HG03378 (cell line): ENCODE data around the gene SNRNP200.

Source experiments
- ATAC-seq: cut with Tn5 transposase; IDR thresholded peaks from one replicate; pipeline ENCODE4 v1.9.1; 2021; ENCODE audit warnings: mild to moderate bottlenecking, moderate library complexity; ENCODE audit not compliant: unreplicated experiment

SNRNP200 gene

DNA sequence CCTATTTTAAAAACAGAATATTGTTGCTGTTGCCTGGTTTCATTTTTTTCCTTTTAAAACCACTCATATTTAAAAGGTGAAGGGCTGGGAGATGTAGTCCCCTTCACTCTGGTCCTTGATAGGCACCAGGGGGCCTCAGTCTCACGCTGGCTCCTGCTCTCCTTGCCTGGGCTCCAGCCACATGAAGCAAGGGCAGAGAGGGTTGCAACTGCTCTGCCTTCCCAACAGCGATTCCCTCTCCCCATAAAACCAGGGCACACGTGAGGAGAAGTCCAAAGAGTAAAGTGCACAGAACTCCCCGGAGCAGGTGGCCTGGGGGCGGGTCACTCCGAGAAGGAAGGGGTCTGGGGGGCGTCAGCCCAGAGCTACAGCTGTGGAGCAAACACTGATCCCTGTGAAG lies 52.3 kb downstream of the SNRNP200 start:
- ATAC-seq = no peak

DNA sequence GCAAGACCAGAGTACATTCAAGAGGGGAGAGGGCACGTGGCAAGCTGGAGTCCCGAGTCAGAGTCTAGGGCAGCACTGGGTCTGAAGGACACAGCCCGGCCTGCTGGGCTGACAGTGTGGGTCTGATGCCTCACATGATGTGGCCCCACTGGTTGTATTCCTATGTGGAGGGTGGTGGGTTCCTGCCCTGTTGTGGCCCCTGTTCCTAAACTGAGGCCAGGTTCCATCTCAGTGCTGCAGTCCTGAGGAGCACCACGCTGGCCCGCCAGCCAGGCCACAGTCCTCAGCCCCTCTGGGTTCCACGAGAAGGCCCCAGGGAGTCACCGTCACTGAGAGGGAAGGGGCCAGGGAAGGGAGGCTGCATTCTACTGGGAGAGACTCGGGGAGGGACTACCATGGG lies 52.8 kb downstream of the SNRNP200 start:
- ATAC-seq = no peak

DNA sequence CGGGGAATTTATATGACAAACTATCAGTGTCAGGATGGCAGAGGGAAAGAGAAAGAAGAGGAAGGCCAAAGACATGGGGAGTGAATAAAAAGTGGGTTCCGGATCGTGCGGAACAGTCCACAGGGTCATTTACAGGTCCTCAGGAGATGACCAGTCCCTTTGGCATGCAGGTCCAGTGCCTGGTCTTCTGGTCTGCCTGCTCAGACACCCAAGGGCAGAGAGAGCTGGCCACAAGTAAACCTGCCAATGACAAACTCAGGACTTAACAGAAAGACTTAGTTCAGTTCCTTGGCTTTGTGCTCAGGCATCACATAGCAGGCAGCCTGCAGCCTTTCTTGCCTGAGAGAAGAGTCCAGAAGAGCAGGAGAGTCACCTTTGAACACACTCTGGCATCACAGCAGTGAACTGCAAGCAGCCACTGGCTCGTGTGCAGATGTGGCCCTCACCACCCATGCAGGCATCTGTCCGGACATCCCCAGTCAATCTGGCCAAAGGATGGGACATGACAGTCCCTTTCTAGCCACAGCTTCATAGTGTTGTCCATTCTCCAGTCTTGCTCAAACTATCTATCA lies 53.5 kb downstream of the SNRNP200 start:
- no peak for ATAC-seq

DNA sequence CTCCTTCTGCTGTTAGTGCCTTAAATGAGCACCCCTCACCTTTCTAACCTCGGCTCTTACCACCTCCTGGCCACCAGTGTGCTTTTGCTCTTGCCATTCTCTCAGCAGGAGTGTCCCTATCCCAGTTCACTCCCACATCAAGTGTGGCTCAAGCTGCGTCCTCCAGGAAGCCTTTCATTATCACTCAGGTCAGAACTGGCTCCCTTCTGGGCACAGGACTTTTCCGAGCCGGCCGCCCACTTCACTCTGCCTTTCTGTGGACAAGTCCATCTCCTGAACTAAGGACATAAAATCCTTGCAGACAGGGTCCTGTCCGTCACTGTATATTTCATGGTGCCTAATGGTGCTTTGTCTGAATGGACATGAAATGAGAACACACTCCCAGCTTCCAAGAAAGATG lies 55.2 kb downstream of the SNRNP200 start:
- no peak for ATAC-seq

DNA sequence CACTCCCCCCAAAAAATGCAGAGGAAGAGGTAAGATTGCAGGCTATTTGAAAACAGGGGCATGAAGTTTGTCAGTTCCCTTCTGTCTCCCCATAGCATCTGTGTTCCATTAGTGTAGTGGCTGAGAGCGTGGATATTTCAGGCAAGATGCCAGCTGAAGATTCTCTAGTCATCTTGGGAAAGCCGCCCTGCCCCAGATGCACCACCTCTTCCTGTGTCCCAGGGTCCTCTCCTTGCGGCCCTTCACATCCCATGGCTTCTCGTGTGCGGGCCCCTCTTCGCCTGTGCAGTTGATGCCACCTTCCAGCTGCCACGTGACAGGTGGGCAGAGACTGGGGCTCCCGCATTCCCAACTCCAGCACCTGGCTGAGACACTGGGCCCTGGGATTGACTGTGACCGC lies 55.7 kb downstream of the SNRNP200 start:
- ATAC-seq = no peak

DNA sequence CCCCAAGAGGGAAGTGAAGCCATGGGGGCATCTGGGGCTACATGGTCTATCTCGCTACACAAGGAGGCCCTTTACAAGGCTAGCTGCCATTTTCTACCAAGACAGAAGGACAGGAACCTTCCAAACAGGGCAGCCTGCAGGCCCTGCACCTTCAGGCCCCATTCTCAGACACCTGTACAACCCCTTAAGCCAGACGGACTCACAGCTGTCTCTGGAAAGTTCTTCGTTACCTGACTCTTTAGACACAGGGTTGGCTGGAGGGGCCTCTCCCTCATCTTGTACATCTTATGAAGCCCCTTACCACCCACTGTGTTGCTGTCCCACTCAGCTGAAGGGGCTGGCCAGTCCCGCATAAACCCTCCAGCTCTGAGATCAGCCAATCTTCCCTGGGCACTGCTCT lies 56.7 kb downstream of the SNRNP200 start:
- ATAC-seq = no peak

DNA sequence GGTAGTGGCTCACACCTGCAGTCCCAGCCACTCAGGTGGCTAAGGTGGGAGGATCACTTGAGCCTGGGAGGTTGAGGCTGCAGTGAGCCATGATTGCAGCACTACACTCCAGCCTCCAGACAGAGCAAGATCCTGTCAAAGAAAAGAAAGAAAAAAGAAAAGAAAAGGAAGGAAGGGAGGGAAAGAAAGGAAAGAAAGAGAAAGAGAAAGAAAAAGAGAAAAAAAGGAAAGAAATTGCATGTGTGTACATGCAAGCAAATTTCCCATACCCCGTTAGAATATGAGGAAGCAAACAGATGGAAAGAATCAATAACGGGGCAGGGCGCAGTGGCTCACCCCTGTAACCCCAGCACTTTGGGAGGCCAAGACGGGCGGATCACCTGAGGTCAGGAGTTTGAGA lies 57.5 kb downstream of the SNRNP200 start:
- no peak for ATAC-seq

DNA sequence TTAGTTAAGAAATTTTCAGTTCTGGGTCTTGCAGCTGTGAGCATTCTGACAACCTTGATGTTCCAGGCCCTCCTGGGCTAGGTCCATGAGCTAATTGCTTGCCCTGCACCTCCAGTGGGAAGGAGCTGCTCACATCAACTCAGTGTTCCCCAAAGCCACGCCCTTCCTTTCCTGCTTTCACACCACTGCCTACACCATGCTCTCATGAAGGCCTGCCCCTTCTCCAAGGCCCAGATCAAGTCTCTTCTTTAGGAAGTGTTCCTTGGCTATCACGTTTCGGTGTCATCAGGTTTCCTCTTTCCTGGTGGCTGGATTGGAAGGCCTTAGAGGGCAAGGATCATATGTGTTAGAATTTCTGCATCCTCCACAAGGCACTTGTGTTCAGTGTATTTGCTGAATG lies 58.3 kb downstream of the SNRNP200 start:
- ATAC-seq = no peak

DNA sequence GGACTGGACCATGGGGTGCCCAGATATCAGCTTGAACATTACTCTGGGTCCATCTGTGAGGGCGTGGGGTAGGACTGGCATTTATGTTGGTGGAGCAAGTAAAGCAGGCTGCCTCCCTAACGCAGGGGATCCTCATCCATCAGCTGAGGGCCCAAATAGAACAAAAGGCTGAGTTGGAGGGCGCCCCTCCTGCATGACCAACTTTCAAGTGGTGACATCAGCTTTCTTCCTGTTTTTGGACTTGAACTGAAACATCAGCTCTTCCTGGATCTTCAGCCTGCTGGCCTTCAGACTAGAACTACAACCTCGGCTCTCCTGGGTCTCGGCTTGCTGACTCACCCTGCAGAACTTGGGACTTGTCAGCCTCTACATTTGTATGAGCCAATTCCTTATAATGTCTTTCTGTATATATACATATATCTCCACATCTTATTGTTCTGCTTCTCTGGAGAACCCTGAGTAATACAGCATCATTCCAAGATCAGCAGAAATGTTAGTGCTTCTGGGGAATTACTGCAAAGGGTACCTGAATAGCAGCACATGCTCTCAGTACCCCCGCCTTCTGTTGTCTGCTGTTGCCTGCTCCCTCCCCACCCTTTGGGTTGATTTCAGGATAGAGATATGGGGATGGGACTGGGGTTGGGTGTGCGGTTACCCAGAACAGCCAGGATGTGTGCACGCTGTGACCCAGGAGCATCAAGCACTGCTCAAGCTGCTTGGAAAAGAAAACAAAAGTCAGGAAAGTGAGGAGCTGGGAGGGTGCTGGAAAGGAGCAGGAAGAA lies 59.5 kb downstream of the SNRNP200 start:
- no peak for ATAC-seq

DNA sequence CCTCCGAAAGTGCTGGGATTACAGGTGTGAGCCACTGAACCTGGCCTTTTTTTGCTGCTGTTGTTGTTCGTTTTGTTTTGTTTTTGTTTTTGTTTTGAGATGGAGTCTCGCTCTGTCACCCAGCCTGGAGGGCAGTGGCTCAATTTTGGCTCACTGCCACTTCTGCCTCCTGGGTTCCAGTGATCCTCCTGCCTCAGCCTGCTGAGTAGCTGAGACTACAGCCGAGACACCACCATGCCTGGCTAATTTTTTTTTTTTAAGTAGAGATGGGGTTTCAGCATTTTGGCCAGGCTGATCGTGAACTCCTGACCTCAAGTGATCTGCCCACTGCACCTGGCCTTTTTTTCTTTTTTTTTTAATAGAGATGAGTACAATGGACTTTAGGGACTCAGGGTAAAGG lies 61.5 kb downstream of the SNRNP200 start:
- no peak for ATAC-seq

DNA sequence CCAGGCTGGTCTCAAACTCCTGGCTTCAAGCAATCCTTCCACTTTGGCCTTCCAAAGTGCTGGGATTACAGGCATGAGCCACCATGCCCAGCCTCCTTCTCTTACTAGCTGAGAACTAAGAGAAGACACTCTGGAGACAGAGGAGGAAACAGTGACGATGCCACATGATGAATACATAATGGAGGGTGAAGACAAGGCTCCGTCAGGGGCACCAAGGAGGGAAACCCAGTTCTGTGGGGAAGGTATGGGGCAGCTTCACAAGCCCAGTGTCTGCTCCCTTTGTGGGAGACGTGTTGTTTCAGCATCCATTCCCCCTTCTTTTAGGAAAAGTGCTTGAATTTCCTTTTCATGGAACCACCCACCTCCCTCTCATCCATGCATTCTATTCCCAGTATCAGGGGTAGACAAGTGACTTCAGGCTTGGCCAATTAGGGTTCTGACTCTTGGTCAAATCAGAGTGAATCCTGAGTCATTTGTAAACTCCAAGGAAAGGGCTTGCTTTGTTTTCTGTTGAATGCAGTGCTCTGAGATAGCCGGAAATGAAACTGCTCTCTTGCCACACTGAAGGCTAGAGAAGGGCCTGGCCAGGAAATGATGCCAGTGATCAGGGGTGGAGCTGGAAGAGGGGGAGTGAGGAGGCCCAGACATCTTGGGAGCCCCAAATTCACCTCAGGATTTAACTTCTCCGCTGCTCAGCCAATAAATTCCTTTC lies 63.3 kb downstream of the SNRNP200 start:
- ATAC-seq = peak; percentile 87

DNA sequence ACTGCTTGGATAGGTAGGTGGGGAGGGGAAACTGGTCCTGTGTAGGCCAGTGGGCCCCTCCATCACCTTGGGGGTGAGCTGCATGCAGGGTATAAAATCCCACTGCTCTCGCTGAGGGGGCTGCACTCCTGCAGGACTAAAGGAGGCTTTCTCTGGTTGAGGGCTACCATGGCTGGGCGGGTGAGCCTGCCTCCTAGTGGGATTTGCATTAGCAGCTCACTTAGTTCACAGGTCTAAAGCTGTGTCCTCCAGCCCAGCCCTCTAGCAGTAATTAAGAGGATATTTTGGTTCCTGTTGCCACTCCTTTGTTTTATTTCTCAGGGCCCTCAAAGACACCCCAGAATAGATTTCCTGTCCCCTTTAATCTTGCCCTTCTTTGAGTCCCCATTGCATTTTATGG lies 64.1 kb downstream of the SNRNP200 start:
- ATAC-seq = no peak

DNA sequence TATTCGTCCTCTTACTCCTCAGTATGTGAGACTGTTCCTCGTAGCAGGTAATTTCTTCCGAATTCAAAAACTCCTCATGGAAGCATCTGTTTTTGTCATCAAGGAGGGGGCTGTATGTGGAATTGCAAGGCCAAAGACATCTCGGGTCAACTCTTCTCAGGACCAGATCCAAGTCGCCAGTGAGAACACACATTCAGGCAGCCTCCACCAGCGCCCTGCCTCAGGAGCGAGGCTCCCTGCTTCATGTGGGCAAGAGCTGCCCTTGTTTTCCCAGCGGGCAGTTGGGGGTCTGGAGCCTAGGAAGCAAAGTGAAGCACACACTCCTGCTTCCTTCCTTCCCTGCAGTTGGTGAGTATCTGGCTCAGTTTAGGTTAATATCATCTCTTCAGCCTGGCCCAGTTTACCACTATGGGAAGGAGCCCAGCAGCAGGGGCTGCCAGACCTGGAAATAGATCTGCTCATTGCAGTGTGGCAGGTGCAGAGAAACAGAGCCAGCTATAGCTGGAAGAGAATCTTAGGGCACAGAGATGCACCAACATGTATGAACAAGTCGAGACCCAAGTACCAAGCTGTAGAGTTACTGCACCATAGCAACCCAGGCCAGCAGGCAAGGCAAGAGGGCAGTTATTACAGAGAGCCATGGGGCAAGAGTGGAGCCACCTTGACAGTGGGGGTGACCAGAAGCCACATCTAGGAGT lies 64.9 kb downstream of the SNRNP200 start:
- no peak for ATAC-seq

DNA sequence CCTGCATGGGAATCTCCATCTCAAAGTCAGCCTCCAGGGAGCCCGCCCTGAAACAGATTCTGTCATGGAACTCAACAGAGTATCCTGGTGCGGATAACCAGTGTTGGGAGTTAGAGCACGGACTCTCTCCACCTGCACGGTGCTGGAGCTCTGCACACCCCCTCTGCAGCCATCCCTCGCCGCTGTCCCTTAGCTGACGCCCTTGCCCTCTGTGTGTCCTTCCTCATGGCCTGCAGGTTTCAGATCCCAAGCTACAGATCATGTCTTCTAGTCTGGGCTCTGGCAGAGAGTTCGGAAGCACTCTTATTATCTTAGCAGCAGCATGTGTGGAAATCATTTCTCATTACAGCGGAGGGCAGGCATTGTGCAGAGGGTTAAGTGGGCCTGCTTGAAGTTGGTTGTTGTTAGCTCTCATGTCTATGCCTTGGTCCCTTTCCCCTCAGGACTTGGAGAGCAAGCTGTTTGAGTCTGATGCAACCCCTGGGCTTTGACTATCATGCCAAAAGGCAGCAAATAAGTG lies 65.5 kb downstream of the SNRNP200 start:
- no peak for ATAC-seq

DNA sequence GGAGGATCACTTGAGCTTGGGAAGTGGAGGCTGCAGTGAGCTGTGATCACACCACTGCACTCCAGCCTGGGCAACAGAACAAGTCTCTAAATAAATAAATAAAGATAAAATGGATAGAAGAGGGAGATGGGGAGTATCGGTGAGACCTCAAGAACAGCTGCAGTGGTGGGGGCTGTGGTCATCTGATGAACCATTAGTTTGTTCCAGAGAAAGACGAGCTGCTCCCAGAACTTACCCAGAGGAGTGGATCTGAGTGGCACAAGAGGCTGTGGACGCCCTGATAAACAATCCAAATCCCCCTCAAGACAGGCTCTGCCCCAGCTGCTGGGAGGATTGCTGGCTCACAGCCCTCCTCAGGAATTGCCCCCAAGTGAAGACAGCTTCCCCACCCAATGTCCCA lies 66.3 kb downstream of the SNRNP200 start:
- ATAC-seq = no peak

DNA sequence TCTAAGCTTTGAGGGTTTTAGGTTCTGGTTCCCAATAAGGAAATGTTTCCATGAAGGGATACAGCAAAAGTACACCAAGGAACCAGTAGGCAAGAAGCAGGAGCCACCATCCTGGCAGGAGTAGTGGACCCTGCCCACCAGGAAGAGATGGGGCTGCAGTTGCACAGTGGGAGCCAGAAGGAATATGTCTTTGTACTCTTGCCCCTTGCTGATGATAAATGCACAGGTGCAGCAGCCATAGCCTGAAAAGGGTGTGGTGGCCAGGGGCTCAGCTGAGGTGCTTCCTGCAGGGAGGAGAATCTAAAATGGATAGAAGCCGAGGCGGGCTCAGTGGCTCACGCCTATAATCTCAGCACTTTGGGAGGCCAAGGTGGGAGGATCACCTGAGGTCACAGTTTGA lies 67.1 kb downstream of the SNRNP200 start:
- no peak for ATAC-seq

DNA sequence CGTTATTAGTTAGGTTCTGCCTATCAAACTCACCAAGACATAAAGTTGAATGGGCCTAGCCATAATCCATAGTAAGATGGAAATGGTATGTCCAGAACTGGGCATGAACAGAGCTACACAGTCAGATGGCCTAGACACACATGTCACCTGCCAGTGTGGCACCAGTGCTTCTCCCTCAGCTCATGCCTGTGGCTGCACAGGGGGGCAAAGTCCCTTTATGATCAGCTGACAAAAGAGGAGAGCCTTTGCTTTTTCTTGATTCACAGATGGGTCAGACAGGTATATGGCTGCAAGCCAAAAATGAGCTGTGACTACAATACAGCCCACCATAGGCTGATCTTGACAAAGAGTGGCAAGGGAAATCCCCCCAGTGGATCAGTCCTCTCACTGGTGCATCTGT lies 68.5 kb downstream of the SNRNP200 start:
- ATAC-seq = no peak

DNA sequence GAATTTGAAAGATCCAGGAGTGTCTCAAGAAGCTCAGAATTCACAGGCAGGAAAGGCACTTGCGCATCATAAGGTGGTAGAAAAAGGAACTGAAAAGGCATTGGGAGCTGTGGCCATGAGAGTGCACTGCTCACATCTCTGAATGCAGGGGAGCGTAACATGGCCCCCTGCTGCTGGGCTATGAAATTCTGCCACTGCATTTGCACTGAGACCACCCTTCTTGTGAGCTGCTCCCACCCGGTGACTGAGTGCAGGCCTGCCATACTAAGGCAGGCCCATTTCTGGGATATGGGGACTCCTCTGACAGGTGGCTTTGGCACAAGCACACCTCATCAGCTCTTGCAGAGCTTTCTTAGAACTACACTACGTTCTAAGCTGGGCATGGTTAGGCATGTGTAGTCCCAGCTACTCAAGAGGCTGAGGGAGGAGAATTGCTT lies 71.4 kb downstream of the SNRNP200 start:
- peak; percentile 94 for ATAC-seq

DNA sequence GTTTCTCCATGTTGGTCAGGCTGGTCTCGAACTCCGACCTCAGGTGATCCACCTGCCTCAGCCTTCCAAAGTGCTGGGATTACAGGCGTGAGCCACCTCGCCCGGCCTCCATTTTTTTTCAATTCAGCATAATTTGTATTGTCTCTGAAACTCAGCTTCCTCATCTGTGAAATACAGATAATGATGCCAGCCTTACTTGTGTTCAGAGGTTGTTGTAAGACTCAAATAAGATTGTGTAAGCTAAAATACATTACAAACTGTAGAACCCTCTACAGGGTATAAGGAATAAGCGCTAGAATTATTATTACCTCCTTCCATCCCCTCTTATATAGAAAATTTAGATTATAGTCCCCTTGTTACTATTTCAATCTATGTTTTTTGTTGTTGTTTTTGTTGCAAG lies 71.9 kb downstream of the SNRNP200 start:
- no peak for ATAC-seq

DNA sequence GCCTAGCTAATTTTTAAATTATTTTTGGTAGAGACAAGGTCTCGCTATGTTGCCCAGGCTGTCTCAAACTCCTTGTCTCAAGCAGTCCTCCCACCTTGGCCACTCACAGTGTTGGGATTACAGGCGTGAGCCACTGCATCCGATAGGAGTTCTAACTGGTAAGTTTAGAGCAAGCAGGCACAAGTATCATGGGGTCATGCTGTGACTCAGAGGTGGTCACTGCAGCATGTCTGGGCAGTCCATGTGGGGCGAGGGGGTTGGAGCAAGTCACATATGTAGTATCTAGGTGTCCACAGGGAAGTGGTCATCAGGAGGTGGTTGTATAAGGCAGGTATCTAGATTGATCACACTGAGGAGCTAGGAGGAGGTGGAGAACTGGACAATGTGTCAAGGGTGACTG lies 74.0 kb downstream of the SNRNP200 start:
- no peak for ATAC-seq

DNA sequence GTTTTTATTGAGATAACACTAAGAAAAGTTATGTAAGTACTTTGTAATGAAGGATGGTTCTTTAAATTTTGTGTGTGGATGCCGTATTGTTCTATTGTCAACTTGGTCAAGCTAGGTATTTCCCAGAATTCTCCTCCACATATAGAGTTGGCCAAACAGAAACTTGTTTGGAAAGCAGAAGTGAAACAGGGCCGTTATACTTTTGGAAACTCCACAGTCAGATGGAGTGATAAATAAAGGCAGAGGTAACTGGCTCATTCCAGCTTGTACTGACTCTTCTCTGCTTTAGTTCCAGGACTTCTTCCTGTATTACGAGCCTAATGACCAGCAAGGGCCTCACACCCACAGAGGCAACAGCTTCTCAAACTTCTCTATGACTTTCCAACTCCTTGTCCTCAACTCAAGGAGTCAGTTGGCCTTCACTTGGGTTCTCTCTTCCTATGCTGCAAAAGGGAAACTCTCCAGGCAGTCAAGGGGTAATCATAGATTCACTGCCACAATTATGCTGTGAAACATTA lies 80.3 kb downstream of the SNRNP200 start:
- ATAC-seq = peak; percentile 81
